Measurements from ENCODE around the gene ANKRD34A.

GRCh38 chr1:145974721-145975120, 10.3 kb upstream of the ANKRD34A start:
- TF ChIP-seq CTCF (IDR thresholded peaks at IDR 0.05) (no peak), POLR2A (IDR thresholded peaks at IDR 0.05) (no peak)
